ENCODE measurements around the gene FRY.

The FRY gene

GRCh38 chr13:32142956-32143375, 111.4 kb downstream of the FRY start:
- no peak overlapping the region for H3K4me3 Mint-ChIP-seq

DNA sequence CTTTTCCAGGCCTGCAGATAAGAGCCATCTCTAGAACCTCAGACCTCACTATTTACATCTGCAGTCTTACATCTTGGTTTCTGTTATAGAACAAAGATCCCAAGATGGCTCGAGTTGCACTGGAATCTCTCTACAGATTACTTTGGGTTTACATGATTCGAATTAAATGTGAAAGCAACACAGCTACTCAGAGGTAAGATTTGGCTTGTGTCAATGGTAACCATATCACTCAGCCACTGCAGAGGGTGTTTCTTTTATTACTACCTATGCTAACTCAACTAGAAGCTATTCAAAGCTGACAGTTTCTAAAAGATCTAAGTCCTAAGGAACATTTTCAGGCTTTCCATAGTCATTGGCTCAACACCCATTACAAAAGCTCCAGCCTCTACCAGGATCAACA, 115.6 kb downstream of the FRY start:
- Mint-ChIP-seq H3K4me3 (no peak overlapping the region), H3K9me3 (no peaks in the 10 kb centered on the region), H3K4me1 (no peaks in the 10 kb centered on the region), H3K27me3 (peaks cover 5% of the 10 kb centered on the region), H3K27ac (no peak overlapping the region), H3K36me3 (peaks cover 4% of the 10 kb centered on the region)

More at GRCh38 chr13:32142956-32143375, 111.4 kb downstream of the FRY start:
- no peak overlapping the region for H3K27ac Mint-ChIP-seq
- H3K36me3 Mint-ChIP-seq: peaks cover 2% of the 10 kb centered on the region
- H3K4me1 Mint-ChIP-seq: no peaks in the 10 kb centered on the region
- H3K9me3 Mint-ChIP-seq: no peaks in the 10 kb centered on the region
- peaks cover 3% of the 10 kb centered on the region for H3K27me3 Mint-ChIP-seq

GRCh38 chr13:32147976-32148375, 116.4 kb downstream of the FRY start:
- H3K27me3 Mint-ChIP-seq: peaks cover 5% of the 10 kb centered on the region
- H3K27ac Mint-ChIP-seq: no peak overlapping the region
- H3K4me1 Mint-ChIP-seq: no peaks in the 10 kb centered on the region
- no peaks in the 10 kb centered on the region for H3K9me3 Mint-ChIP-seq
- no peak overlapping the region for H3K4me3 Mint-ChIP-seq
- peaks cover 4% of the 10 kb centered on the region for H3K36me3 Mint-ChIP-seq

- H3K27ac Mint-ChIP-seq: no peak overlapping the region
- no peaks in the 10 kb centered on the region for H3K4me1 Mint-ChIP-seq
- H3K9me3 Mint-ChIP-seq: no peaks in the 10 kb centered on the region
- peaks cover 5% of the 10 kb centered on the region for H3K27me3 Mint-ChIP-seq
- H3K4me3 Mint-ChIP-seq: no peak overlapping the region
- H3K36me3 Mint-ChIP-seq: peaks cover 4% of the 10 kb centered on the region
Measured at GRCh38 chr13:32150239-32150638, 118.7 kb downstream of the FRY start.

GRCh38 chr13:32150794-32151193, 119.2 kb downstream of the FRY start:
- H3K27me3 Mint-ChIP-seq: peaks cover 5% of the 10 kb centered on the region
- no peak overlapping the region for H3K4me3 Mint-ChIP-seq
- no peaks in the 10 kb centered on the region for H3K4me1 Mint-ChIP-seq
- peaks cover 4% of the 10 kb centered on the region for H3K36me3 Mint-ChIP-seq
- no peak overlapping the region for H3K27ac Mint-ChIP-seq
- H3K9me3 Mint-ChIP-seq: no peaks in the 10 kb centered on the region

GRCh38 chr13:32151240-32151639, 119.7 kb downstream of the FRY start:
- no peak overlapping the region for H3K4me3 Mint-ChIP-seq
- H3K4me1 Mint-ChIP-seq: no peaks in the 10 kb centered on the region
- peaks cover 5% of the 10 kb centered on the region for H3K27me3 Mint-ChIP-seq
- peaks cover 4% of the 10 kb centered on the region for H3K36me3 Mint-ChIP-seq
- H3K9me3 Mint-ChIP-seq: no peaks in the 10 kb centered on the region
- H3K27ac Mint-ChIP-seq: no peak overlapping the region

GRCh38 chr13:32153056-32153455, 121.5 kb downstream of the FRY start:
- no peak overlapping the region for H3K27ac Mint-ChIP-seq
- H3K4me3 Mint-ChIP-seq: no peak overlapping the region
- H3K9me3 Mint-ChIP-seq: no peaks in the 10 kb centered on the region
- H3K36me3 Mint-ChIP-seq: peaks cover 1% of the 10 kb centered on the region
- peaks cover 2% of the 10 kb centered on the region for H3K27me3 Mint-ChIP-seq
- H3K4me1 Mint-ChIP-seq: no peaks in the 10 kb centered on the region

DNA sequence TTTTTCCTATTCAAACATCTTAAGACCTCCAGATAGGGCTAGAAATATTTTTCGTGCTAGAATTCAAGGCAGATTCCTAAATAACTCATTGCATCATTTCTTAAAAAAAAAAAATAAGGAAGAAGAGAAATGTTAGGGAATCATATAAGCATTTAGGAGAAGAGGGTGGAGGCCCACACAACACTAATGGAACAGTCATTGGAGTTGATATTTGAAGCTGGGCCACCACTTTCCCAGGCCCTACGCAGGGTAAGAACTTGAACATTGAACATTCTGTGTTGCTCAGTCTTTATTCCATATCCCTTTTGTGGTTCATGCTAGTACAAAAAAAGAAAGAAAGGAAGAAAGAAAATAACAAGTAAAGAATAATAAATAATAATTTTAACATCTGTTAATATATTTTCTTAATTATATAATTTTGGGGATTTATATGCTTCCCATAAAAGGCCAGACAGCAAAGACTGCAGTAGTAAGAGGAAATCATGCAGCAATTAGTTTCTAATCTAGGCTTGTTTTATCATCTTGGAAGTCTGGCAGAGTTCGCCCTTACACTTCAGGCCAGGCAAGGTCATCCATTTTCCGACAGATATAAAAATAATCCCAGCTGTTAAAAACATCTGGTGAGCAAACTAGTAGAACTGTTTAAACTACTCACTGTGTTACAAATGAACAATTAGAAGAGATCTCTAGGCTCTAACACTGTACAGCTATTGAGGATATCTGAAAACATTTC, 127.7 kb downstream of the FRY start:
- Mint-ChIP-seq H3K36me3 (no peaks in the 10 kb centered on the region), H3K9me3 (no peaks in the 10 kb centered on the region), H3K27ac (no peak overlapping the region), H3K4me1 (no peaks in the 10 kb centered on the region), H3K4me3 (no peak overlapping the region), H3K27me3 (no peaks in the 10 kb centered on the region)

DNA sequence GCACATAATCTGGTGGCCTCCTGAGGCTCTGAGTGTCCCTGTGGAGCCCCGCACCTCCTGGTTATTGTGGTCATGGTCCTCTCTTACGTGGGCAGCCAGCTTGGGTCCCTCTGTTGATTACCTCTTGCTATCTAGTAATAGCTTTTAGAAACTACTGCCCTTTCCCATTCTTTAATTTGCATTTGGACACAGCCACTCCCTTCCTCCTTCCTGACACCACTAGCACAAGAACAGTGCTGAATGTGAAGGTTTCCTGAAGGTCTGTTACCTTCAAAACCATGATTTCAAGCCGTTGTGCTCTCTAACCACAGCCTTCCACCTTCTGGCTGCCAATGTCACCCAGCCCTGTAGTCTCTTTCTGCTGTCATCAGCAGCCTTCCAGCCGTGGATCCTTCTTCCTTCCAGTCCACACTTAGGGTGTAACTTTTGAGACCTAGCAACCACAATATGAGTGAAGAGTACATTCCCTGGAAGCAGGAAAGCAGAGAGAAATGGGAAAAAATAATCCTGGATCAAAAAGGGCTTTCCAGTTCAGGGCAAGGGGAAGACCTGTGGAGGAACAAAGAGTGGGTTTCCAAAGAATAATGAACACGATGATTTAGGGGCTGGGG, 130.9 kb downstream of the FRY start:
- Mint-ChIP-seq H3K27ac (no peak overlapping the region), H3K4me1 (no peaks in the 10 kb centered on the region)

GRCh38 chr13:32164622-32165268, 133.2 kb downstream of the FRY start:
- H3K27ac Mint-ChIP-seq: no peak overlapping the region

More for the DNA sequence above, 130.9 kb downstream of the FRY start:
- no peaks in the 10 kb centered on the region for H3K36me3 Mint-ChIP-seq
- H3K27me3 Mint-ChIP-seq: no peaks in the 10 kb centered on the region
- no peak overlapping the region for H3K4me3 Mint-ChIP-seq
- no peaks in the 10 kb centered on the region for H3K9me3 Mint-ChIP-seq

DNA sequence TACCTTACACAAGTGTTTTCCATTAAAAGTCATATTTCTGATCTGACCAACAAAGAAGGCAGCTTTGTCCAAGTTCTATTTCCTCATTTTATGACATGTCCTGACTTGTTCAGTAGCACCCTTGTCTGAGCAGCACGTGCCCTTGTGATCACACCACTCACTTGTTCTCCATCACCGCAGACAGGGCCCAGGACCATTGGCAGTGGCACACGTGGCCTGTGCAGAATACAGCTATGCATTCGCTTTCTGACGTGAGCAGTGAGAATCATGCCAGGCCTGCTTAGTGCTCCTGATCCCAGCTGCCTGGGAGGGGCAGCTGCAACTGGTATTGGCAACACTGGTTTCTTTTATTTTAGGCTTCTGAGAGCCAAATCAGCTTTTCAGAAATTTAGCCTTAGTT, 134.2 kb downstream of the FRY start:
- Mint-ChIP-seq H3K4me1 (no peaks in the 10 kb centered on the region), H3K9me3 (no peaks in the 10 kb centered on the region)

More at GRCh38 chr13:32164622-32165268, 133.2 kb downstream of the FRY start:
- no peak overlapping the region for H3K4me3 Mint-ChIP-seq
- H3K27me3 Mint-ChIP-seq: no peaks in the 10 kb centered on the region
- H3K9me3 Mint-ChIP-seq: no peaks in the 10 kb centered on the region
- H3K36me3 Mint-ChIP-seq: no peaks in the 10 kb centered on the region
- no peaks in the 10 kb centered on the region for H3K4me1 Mint-ChIP-seq

GRCh38 chr13:32168131-32168530, 136.6 kb downstream of the FRY start:
- no peaks in the 10 kb centered on the region for H3K4me1 Mint-ChIP-seq
- no peaks in the 10 kb centered on the region for H3K9me3 Mint-ChIP-seq
- no peaks in the 10 kb centered on the region for H3K27me3 Mint-ChIP-seq
- H3K4me3 Mint-ChIP-seq: no peak overlapping the region
- H3K36me3 Mint-ChIP-seq: no peaks in the 10 kb centered on the region
- no peak overlapping the region for H3K27ac Mint-ChIP-seq

More for the DNA sequence above, 134.2 kb downstream of the FRY start:
- H3K27me3 Mint-ChIP-seq: no peaks in the 10 kb centered on the region
- no peak overlapping the region for H3K27ac Mint-ChIP-seq
- H3K36me3 Mint-ChIP-seq: no peaks in the 10 kb centered on the region
- H3K4me3 Mint-ChIP-seq: no peak overlapping the region

DNA sequence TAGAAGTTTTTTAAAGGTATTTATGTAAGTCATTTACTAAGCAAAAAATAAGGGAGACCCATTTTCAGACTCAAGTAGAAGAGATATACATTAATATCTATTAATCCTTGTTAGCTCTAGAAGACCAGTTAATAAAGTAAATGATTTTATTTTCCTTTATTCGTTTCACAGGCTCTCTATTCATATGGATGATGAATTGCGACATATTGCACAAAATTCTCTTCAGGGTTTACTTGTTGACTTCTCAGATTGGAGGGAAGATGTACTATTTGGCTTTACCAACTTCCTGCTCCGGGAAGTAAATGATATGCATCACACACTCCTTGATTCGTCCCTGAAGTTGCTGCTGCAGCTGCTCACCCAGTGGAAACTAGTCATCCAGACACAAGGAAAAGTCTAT, 139.3 kb downstream of the FRY start:
- Mint-ChIP-seq H3K4me1 (no peaks in the 10 kb centered on the region), H3K27me3 (no peaks in the 10 kb centered on the region), H3K36me3 (no peaks in the 10 kb centered on the region), H3K27ac (no peak overlapping the region), H3K4me3 (no peak overlapping the region), H3K9me3 (no peaks in the 10 kb centered on the region)

- Mint-ChIP-seq H3K9me3 (no peaks in the 10 kb centered on the region), H3K36me3 (no peaks in the 10 kb centered on the region), H3K4me3 (no peak overlapping the region), H3K27me3 (no peaks in the 10 kb centered on the region), H3K4me1 (no peaks in the 10 kb centered on the region), H3K27ac (no peak overlapping the region)
Measured at GRCh38 chr13:32173881-32174280, 142.3 kb downstream of the FRY start.

DNA sequence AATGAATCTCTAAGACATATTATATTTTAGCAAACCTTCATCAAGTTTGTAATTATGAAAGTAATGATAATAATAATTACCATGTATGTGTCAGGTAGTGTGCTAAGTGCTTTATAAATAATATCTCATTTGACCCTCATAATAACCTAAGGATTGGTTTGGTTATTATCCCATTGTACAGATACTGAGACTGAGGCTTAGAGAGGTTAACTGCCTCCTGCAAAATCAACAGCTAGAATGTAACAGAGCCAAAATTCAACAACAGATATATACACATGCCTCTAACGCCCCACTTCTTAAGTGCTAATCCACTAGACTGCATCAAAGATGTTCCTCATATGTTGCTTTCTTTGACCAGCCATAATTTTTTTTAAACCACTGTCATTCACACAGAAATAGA, 142.8 kb downstream of the FRY start:
- Mint-ChIP-seq H3K9me3 (no peaks in the 10 kb centered on the region), H3K27ac (no peak overlapping the region), H3K4me3 (no peak overlapping the region), H3K36me3 (no peaks in the 10 kb centered on the region), H3K4me1 (no peaks in the 10 kb centered on the region), H3K27me3 (no peaks in the 10 kb centered on the region)

DNA sequence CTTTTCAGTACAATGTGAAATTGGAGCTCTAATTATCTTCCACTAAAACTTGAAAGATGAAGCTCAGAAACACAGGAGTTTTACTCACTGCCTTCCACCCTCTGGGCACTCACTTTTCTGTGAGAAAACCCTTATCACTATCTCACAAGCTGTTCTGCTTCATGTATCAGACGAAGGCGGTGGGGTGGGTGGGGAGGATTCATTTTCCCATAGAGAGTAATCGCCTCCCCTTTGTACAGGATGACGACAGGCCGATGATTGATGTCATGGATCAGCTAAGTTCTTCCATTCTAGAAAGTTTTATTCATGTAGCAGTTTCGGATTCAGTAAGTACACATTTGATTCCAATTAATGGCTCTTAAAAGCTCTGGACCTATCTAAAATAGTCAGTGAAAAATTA, 143.7 kb downstream of the FRY start:
- H3K4me3 Mint-ChIP-seq: no peak overlapping the region
- no peaks in the 10 kb centered on the region for H3K36me3 Mint-ChIP-seq
- H3K27ac Mint-ChIP-seq: no peak overlapping the region
- no peaks in the 10 kb centered on the region for H3K4me1 Mint-ChIP-seq
- H3K9me3 Mint-ChIP-seq: no peaks in the 10 kb centered on the region
- no peaks in the 10 kb centered on the region for H3K27me3 Mint-ChIP-seq
